NOMO-1 (cell line): ENCODE data around the gene STARD7.
A peak's percentile ranks its signal among the peaks of the same experiment; 100 is the strongest.

ENCODE experiments used
- DNase-seq, 2 experiments: peaks; one replicate each; lab custom pipeline; 2025; ENCODE audit not compliant: unreplicated experiment in 2 of 2; lab: John Stamatoyannopoulos, UW

Gene STARD7

GRCh38 chr2:96201338-96201737, 7.3 kb downstream of the STARD7 start:
- no peak for DNase-seq

- peak in 1 of 2 experiments; percentile 39 for DNase-seq
These were observed 9.7 kb downstream of the STARD7 start for GRCh38 chr2:96198921-96199320.

- DNase-seq: no peak
These were observed 10.9 kb downstream of the STARD7 start for GRCh38 chr2:96197546-96198255.

- no peak for DNase-seq
These were observed 13.1 kb downstream of the STARD7 start for GRCh38 chr2:96195410-96196066.

GRCh38 chr2:96191937-96192670, 16.5 kb downstream of the STARD7 start:
- no peak for DNase-seq

- no peak for DNase-seq
These were observed 19.7 kb downstream of the STARD7 start for GRCh38 chr2:96188821-96189526.

GRCh38 chr2:96186562-96186961, 22.1 kb downstream of the STARD7 start:
- DNase-seq: no peak

GRCh38 chr2:96185516-96185915, 23.1 kb downstream of the STARD7 start:
- no peak for DNase-seq

GRCh38 chr2:96184989-96185388, 23.6 kb downstream of the STARD7 start:
- no peak for DNase-seq

- no peak for DNase-seq
These were observed 24.4 kb downstream of the STARD7 start for GRCh38 chr2:96184188-96184587.

GRCh38 chr2:96181529-96181928, 27.1 kb downstream of the STARD7 start:
- DNase-seq: no peak

GRCh38 chr2:96180521-96180920, 28.1 kb downstream of the STARD7 start:
- DNase-seq: no peak

GRCh38 chr2:96180002-96180401, 28.6 kb downstream of the STARD7 start:
- no peak for DNase-seq

GRCh38 chr2:96176661-96177060, 32.0 kb downstream of the STARD7 start:
- no peak for DNase-seq

GRCh38 chr2:96175951-96176350, 32.7 kb downstream of the STARD7 start:
- DNase-seq: no peak

GRCh38 chr2:96174251-96175144, 34.1 kb downstream of the STARD7 start:
- peak; percentile 28 to 72 for DNase-seq

GRCh38 chr2:96171831-96172230, 36.8 kb downstream of the STARD7 start:
- no peak for DNase-seq

GRCh38 chr2:96170626-96171025, 38.0 kb downstream of the STARD7 start:
- DNase-seq: no peak

GRCh38 chr2:96169868-96170507, 38.6 kb downstream of the STARD7 start:
- no peak for DNase-seq
